Endometrial microvascular endothelial cells (primary cell): ENCODE data around the gene LRP2. TPM values are rescaled to one million over a fixed set of nuclear protein-coding genes. Genes with fewer than 3 reads are reported as not detected.
"Not testable (repeated sequence)": the region's sequence is repeated elsewhere in the genome, so short reads cannot be mapped to it uniquely, and the experiment has no call there.

Source experiments
- in situ Hi-C: cut with HindIII; loops from 2 replicates; pipeline ENCODE4 v1.10.0; 2017; ENCODE audit warnings: low sequenced_read_pairs, low pct_unique_long_range_greater_than_20kb; ENCODE audit errors: inconsistent ontology term
- total RNA-seq: library from RNA; depleted of rRNA; stranded (reverse); fragments of >200 nt; gene quantifications from one replicate; pipeline ENCODE4 v1.2.3, GENCODE V29; 2015; ENCODE audit errors: inconsistent ontology term

The LRP2 gene
- total RNA-seq, 1 donor from 2014 or later, result not detected

- in situ Hi-C loops, result not testable (repeated sequence)
Measured at GRCh38 chr2:169304689-169305088, 57.6 kb downstream of the LRP2 start.

- in situ Hi-C loops, result no loop called here
Measured at GRCh38 chr2:169303579-169304305, 58.6 kb downstream of the LRP2 start.

DNA sequence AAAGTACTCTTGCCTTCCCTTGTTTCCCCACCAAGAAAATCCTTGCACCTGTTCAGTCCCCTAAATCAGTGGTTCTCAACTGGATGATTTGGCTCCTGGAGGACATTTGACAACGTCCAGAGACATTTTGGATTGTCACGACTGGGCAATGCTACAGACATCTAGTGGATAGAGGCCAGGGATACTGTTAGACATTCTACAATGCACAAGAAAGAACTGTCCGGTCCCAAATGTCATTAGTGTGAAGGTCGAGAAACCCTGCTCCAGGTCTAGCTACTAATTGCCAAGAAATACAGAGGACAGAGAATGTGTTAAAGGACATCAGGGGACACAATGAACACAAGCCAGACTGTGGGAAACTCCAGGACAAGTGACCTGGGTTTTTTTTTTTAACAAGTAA is 60.0 kb downstream of the LRP2 start:
- in situ Hi-C loops, result no loop called here

DNA sequence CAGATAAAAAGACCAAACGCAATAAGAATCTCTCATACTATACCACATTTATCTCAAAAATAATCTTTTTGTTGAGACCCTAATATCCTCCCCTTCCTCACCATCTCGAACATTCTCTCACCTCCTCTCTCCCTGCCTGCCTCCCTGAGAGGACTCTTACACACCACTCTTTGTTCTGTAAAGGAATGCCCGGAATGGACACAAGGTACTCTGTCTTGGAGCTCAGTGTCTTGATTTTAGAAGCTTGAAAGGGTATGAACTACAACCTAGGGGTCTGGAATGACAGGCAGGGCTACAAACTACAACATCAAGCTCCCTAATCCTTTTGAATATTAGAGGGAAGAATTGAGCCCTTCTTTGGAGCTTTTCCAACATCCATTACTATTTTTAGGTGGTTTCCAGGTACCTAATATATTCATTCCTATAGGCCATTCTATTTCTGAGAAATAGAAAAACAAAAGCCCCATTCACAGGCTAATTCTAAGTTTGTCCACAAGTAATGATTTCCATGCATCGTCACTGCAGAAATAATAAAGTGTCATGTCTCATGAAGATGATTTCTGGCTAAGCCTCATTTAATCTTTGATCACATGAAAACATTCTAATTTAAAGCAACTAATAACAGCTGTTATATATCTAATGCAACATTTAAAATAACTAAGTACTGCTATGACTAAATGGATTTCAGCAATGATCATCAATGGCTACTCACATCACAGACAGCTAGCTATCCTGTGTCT is 60.6 kb downstream of the LRP2 start:
- in situ Hi-C loops, result no loop called here

GRCh38 chr2:169300636-169301530 is 61.5 kb downstream of the LRP2 start:
- in situ Hi-C loops, result no loop called here

DNA sequence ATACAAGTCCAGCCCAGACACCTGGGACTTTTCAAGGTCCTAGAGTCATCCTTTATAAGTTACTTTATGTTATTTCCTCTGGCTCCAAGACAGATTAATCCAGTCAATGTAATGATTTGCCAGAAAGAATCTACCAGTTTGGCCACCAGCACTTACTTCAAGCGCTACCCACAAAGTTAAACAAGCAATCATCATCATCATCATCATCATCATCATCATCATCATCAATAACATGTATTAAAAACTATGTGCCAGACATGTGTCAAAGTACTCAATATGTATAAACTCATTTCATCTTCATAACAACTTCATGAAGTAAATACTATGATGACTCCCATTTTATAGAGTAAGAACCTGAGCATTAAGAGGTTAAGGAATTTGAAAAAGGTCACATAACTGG is 64.3 kb downstream of the LRP2 start:
- in situ Hi-C loops, result no loop called here

DNA sequence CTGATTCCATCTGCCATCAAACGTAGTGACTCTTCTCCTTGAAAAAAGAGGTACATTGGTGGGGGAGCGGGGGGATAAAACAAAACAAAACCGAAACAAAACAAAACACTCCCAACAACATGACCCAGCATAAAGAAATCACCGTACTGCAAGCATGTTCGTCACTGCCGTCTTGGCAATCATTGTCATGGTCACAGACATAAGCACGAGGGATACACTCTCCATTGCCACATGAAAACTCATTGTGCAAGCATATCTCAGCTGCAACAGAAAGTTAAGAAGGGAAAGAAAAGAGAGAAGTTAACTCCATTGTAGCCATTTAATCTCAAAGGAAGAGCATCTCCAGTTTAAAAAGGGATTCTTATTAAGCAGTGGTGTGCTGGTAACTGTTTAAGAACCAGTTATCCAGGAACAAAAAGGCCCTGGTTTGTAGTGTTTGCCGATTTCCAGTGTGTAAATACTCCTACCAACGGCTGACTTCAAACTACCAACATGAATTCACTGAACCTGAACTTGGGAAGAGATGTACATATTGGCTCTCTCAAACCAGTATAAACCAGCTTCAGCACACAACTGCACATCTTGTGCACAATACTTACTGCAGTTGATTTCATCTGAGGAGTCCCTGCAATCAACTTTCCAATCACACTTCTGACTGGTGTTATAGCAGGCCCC is 68.2 kb downstream of the LRP2 start:
- in situ Hi-C loops, result no loop called here

DNA sequence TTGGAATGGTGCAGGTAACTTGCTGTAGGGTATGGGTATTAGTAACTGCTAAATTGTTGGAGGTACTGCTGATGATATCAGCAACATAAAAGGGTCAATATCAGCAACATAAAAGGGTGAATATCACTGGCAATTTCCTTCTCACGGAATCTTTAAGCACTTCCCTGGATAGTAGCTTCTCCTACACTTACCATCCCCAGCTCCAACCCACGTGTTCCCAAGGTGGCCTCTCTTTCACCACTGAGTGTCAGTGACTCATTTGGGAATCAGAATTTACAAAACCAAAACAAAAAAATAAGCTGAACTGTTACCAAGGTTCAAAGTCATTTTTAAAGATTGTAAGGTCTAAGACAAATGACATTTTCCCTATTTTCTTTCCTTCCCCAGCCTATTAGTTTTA is 70.8 kb downstream of the LRP2 start:
- in situ Hi-C loops, result no loop called here

DNA sequence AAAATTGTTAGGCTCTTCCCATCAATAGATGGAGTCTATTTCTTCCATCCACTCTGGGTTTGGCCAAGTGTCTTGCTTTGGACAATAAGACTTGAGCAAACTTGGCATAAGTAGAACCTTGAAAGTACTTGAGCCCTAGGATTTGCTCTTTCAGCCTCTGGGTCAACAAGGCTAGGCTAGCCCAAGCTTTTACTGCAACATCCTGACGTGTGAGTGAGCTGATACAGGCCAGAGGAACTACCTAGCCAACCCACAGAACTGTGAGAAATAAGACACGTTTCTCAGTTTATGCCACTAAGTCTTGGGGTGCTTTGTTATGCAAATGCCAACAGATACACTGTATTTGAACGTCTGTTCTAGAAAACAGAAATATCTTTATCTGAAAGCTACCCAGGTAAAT is 71.9 kb downstream of the LRP2 start:
- in situ Hi-C loops, result no loop called here

- in situ Hi-C loops, result no loop called here
Measured at GRCh38 chr2:169287666-169288065, 74.7 kb downstream of the LRP2 start.

DNA sequence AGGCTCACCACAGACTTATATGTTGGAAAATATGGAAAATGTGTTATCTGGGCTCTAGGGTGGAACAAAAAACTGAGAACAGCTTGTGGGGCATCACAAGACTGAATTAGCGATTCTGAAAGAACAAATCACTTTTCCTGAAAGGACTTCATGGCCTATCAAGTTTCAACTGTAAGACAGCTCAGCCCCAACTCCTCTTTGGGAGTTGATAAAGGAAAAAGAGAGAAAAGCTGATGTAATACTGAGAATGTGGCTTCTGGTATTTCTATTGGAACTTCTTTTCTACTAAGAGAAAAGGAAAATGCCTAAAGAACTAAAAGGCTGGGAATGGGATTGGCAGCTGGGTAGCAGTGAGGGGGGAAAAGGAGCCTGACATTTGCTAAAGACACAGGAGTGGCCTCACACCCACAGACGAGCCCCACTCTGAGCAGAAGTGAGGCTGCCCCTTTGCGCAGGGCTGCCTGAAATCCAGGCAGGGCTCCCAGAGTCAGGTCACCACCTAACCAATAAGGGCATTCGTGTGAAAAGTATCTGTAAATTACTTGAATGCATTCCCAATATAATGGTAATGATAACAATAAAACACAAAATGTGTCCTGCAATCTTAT is 75.6 kb downstream of the LRP2 start:
- in situ Hi-C loops, result no loop called here

GRCh38 chr2:169285531-169286235 is 76.7 kb downstream of the LRP2 start:
- in situ Hi-C loops, result no loop called here

DNA sequence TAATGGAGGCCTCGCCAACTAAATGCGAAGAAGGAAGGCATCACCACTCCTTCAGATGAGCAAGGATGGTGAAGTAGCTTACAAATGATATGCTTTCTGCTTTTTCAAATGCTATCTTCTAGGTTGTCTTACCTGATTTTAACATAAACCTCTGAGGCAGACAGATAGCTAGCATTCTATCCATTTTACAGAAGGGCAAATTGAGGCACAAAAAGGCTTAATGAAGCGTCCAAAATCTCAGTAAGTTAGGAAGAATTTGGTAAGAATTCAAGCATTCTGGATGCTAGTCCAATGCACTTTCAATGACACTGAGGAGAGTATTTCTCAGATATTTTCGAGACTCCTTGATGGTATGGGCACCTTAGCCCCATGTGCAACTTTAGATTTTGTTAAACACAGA is 81.8 kb downstream of the LRP2 start:
- in situ Hi-C loops, result no loop called here

GRCh38 chr2:169275696-169276444 is 86.5 kb downstream of the LRP2 start:
- in situ Hi-C loops, result no loop called here

- in situ Hi-C loops, result no loop called here
Measured at GRCh38 chr2:169272010-169272409, 90.3 kb downstream of the LRP2 start.

- in situ Hi-C loops, result not testable (repeated sequence)
Measured at GRCh38 chr2:169270574-169270973, 91.8 kb downstream of the LRP2 start.

- in situ Hi-C loops, result no loop called here
Measured at GRCh38 chr2:169265591-169265990, 96.7 kb downstream of the LRP2 start.
